ENCODE data around the gene PDCD11.

Gene PDCD11

DNA sequence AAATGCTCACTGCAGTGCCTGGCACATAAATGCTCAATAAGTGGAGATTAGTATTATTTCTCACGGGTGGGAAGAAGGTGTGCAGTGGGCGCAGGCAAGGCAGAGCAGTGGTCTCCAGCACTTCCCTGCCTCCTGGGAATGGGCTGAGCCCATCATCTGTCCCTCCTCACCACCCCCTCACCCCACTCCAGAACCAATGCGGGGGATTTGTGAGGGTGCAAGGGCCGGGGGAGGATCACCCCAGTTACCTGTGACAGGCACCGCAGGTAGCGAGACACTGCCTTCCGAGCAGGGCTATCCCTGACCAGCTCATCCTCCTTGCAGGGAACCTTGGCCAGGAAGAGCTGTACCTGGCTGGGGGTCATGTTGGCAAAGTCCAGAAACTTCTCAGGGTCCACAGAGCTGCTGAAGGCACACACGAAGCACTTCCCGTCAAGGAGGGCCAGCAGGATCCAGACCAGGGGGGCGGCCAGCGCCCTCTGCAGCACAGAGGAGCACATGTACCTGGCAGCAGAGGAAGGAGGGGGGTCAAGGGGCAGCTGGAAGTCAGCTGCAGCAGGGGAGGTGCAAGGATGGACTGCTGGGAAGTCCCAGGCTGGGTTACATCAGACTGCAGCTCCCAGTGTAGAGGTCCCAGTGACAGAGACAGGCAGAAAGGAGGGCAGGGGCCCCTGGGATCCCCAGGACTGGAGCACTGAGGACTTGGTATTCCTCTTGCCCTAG, 79.8 kb downstream of the PDCD11 start:
- H3K27me3 ChIP-seq (ENCODE audit: insufficient read depth, low read depth), result no peaks in the 10 kb centered on the region
- no peak overlapping the region for H3K9ac ChIP-seq
- H3K4me2 ChIP-seq, result peak overlapping the region; percentile 39; the same call in 1 of the 2 replicates
- H3K4me1 ChIP-seq (ENCODE audit: low read depth, poor library complexity, severe bottlenecking), result peaks cover 42% of the 10 kb centered on the region
- no peaks in the 10 kb centered on the region for H3K79me2 ChIP-seq (ENCODE audit: insufficient read depth, low read depth)
- H3K27ac ChIP-seq, result no peak overlapping the region
- H3K4me3 ChIP-seq (IDR thresholded peaks at IDR 0.05; ENCODE audit: insufficient read depth, low read depth, low read length), result no peak overlapping the region
- no peaks in the 10 kb centered on the region for H4K20me1 ChIP-seq (ENCODE audit: insufficient read depth)
- H3K36me3 ChIP-seq (ENCODE audit: insufficient read depth), result no peaks in the 10 kb centered on the region
- TF ChIP-seq, protein P1, sequence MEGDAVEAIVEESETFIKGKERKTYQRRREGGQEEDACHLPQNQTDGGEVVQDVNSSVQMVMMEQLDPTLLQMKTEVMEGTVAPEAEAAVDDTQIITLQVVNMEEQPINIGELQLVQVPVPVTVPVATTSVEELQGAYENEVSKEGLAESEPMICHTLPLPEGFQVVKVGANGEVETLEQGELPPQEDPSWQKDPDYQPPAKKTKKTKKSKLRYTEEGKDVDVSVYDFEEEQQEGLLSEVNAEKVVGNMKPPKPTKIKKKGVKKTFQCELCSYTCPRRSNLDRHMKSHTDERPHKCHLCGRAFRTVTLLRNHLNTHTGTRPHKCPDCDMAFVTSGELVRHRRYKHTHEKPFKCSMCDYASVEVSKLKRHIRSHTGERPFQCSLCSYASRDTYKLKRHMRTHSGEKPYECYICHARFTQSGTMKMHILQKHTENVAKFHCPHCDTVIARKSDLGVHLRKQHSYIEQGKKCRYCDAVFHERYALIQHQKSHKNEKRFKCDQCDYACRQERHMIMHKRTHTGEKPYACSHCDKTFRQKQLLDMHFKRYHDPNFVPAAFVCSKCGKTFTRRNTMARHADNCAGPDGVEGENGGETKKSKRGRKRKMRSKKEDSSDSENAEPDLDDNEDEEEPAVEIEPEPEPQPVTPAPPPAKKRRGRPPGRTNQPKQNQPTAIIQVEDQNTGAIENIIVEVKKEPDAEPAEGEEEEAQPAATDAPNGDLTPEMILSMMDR (conservative IDR thresholded peaks at IDR 0.05; ENCODE audit: low read depth, low read length), result peak; percentile 30; the same call in 1 of the 2 replicates
- H2AFZ ChIP-seq (ENCODE audit: low read depth), result no peak overlapping the region

DNA sequence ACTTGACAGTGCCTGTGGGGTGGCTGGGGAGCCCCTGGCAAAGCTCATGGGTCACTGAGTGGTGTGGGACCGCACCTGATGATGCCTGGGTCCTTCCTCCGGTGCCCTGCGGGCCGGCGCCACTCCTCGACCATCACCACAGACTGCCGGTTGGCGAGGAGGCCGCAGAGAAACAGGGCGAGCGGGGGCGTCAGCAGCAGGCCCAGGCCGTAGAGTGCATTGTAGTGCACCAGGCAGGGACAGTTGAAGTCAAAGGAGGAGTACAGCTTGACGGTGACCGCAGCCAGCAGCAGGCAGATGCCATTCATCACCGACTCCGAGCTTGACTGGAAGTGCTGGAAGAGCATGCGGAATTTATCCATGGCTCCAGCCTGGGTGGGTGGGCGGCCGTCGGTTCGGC, 82.2 kb downstream of the PDCD11 start:
- TF ChIP-seq, protein P1 (conservative IDR thresholded peaks at IDR 0.05; ENCODE audit: low read depth, low read length), result no peak
- Histone ChIP-seq H3K4me1 (ENCODE audit: low read depth, poor library complexity, severe bottlenecking) (peaks cover 29% of the 10 kb centered on the region), H3K79me2 (ENCODE audit: insufficient read depth, low read depth) (no peaks in the 10 kb centered on the region), H3K27me3 (ENCODE audit: insufficient read depth, low read depth) (no peaks in the 10 kb centered on the region), H2AFZ (ENCODE audit: low read depth) (no peak overlapping the region), H3K36me3 (ENCODE audit: insufficient read depth) (no peaks in the 10 kb centered on the region), H3K27ac (no peak overlapping the region), H3K4me2 (no peak overlapping the region), H3K4me3 (IDR thresholded peaks at IDR 0.05; ENCODE audit: insufficient read depth, low read depth, low read length) (no peak overlapping the region), H3K9ac (no peak overlapping the region), H4K20me1 (ENCODE audit: insufficient read depth) (no peaks in the 10 kb centered on the region)

DNA sequence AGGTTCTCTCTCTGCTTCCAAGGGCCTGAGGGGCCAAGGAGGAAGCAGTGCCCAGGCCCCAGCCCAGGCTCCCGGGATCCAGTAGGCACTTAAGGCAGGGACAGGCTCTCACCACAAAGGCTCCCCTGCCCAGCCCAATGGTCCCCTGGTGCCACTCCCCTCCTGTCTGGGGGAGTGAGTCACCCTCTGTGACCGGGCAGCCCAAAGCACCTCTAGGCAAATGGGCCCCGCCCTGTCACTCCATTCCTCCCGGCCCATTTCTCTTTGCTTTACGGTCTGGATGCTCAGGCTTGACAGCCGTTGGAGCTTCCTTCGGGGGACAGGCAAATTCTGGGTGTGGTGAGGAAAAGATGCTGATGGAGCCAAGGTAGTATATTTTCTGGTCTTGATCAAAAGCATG, 82.7 kb downstream of the PDCD11 start, which contains the start of gene CALHM3:
Gene CALHM3 (minus strand): TSS at position 106 of the 400 bp plus-strand sequence. CDS start 208 bp downstream, outside the sequence.
- H3K27me3 ChIP-seq (ENCODE audit: insufficient read depth, low read depth), result no peaks in the 10 kb centered on the region
- H3K79me2 ChIP-seq (ENCODE audit: insufficient read depth, low read depth), result no peaks in the 10 kb centered on the region
- H3K4me1 ChIP-seq (ENCODE audit: low read depth, poor library complexity, severe bottlenecking), result peaks cover 28% of the 10 kb centered on the region
- no peaks in the 10 kb centered on the region for H3K36me3 ChIP-seq (ENCODE audit: insufficient read depth)
- H2AFZ ChIP-seq (ENCODE audit: low read depth), result no peak within 1 kb of the TSS
- no peak within 1 kb of the TSS for H3K27ac ChIP-seq
- no peak within 1 kb of the TSS for H3K4me2 ChIP-seq
- H4K20me1 ChIP-seq (ENCODE audit: insufficient read depth), result no peaks in the 10 kb centered on the region
- no peak within 1 kb of the TSS for H3K4me3 ChIP-seq (IDR thresholded peaks at IDR 0.05; ENCODE audit: insufficient read depth, low read depth, low read length)
- H3K9ac ChIP-seq, result no peak within 1 kb of the TSS
- TF ChIP-seq, protein P1 (conservative IDR thresholded peaks at IDR 0.05; ENCODE audit: low read depth, low read length), result no peak

DNA sequence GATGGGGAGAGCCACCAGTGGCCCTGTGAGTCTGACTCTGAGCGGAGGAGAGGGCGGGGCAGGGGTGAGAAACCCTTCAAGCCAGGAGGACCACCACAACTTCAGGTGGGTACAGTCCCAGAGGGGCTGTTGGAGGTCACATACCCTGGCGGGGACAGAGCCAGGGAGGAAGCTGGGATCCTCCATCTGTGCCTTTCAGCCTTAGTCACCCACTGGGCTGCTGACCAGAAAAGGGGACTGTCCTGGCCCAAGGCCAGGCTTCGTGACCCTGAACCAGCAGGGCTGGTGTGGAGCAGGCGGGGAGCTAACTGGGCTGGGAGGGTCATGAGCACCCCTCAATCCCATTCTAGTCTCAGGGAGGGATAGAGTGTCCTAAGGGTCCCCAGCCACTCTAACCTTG, 84.1 kb downstream of the PDCD11 start:
- Histone ChIP-seq H4K20me1 (ENCODE audit: insufficient read depth) (no peaks in the 10 kb centered on the region), H3K4me2 (no peak overlapping the region), H2AFZ (ENCODE audit: low read depth) (no peak overlapping the region), H3K27ac (no peak overlapping the region), H3K27me3 (ENCODE audit: insufficient read depth, low read depth) (no peaks in the 10 kb centered on the region), H3K4me3 (IDR thresholded peaks at IDR 0.05; ENCODE audit: insufficient read depth, low read depth, low read length) (no peak overlapping the region), H3K9ac (no peak overlapping the region), H3K79me2 (ENCODE audit: insufficient read depth, low read depth) (no peaks in the 10 kb centered on the region), H3K4me1 (ENCODE audit: low read depth, poor library complexity, severe bottlenecking) (peaks cover 38% of the 10 kb centered on the region), H3K36me3 (ENCODE audit: insufficient read depth) (no peaks in the 10 kb centered on the region)
- TF ChIP-seq, protein P1 (conservative IDR thresholded peaks at IDR 0.05; ENCODE audit: low read depth, low read length), result no peak

Data from KMS-11 (cell line).